Measurements from ENCODE around the gene SART3. TPM values are rescaled to one million over a fixed set of nuclear protein-coding genes. Genes with fewer than 3 reads are reported as not detected.

Gene SART3
- total and polyA plus RNA-seq, 2 of the 4 experiments (the other 2 are of a cell fraction), result 22.6 to 37.8 TPM

DNA sequence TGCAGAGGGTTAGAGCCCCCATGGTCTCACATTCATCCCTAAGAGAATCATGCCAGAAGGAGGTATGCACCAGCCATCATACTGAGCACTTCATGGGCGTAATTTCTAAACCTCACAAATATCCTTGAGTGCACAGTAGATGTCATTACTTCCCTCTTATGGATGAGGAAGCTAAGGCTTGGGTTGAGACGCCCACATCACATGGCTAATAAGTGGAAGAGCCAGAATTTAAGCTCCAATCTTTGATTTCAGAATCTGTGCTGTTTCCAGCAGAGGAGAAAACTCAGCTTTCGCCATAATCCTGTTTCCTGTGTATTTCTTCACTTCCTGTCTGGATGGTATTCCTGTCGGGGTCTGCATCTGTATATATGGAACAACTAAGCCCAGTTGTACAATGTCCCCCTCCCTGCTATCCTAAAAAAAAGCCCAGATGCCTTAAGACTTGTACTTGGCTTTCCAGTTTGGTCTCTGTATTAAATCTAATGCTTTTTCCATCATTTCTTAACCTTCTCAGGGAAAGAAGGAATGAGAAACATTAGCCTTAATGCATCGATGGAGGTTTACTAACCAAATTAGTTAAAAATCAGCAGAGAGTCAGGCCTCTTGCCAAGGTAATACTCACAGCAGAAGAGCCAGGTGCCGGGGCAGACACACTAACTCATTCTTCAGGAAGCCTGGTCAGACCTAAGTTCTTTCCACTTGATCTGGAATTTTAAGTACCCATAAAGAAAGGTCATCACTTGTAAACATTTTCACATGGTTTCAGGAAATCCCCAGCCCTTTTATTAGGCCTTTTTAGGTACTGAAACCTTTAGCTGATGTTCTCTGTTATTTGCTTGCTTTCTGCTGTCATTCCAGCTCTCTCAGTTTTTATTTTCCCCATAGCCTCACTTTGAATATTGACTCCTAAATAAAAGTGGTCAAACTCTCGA, 6.7 kb upstream of the SART3 start:
- CTCF ChIA-PET, result interaction anchor here (6.5 kb wide), 1 partner anchor 50 kb away, joined by 37 read pairs; no protein-coding TSS in a partner anchor
- 72% methylated on average over 2 of the region's 7 CpGs; no CpG with 5 or more reads in 1 of the 2 experiments for WGBS, 2 experiments (ENCODE audit: extremely low coverage in 2 of 2, insufficient read length in 1 of 2)
- Histone ChIP-seq H4K20me1 (ENCODE audit: insufficient read depth, low read length) (0 out of 2 replicates have a peak, but pooled peaks cover 4% of the 10 kb centered on the region), H3K14ac (replicated peaks; ENCODE audit: low read depth, low read length) (no peak overlapping the region), H3K79me1 (ENCODE audit: low read depth in 1 of 2, low read length in 2 of 2) (peaks cover 14 to 24% of the 10 kb centered on the region in 2 experiments), H2BK120ac (ENCODE audit: low read depth, low read length) (no peak overlapping the region), H2AK9ac (replicated peaks; ENCODE audit: low read depth, low read length, poor library complexity) (no peak overlapping the region), H2BK20ac (ENCODE audit: low read depth, low read length) (no peak overlapping the region), H4K5ac (ENCODE audit: low read depth, low read length) (no peak overlapping the region), H4K91ac (ENCODE audit: insufficient read depth, low read depth, low read length) (no peak overlapping the region), H3K9ac (ENCODE audit: low read depth, low read length) (no peak overlapping the region), H3K27me3 (ENCODE audit: control insufficient read depth, insufficient read depth, low read length) (no peaks in the 10 kb centered on the region), H3K4me3 (ENCODE audit: insufficient read depth, low read depth, low read length) (no peak overlapping the region), H3K9me3 (ENCODE audit: control insufficient read depth, insufficient read depth, low read length) (no peaks in the 10 kb centered on the region), H3K18ac (ENCODE audit: low read depth, low read length) (no peak overlapping the region), H3K4me2 (ENCODE audit: low read depth, low read length) (no peak overlapping the region), H3K56ac (ENCODE audit: extremely low read depth, insufficient read depth, low read length) (no peak overlapping the region), H3K9me1 (ENCODE audit: insufficient read depth, low read length) (no peaks in the 10 kb centered on the region), H2BK5ac (ENCODE audit: low read depth, low read length, poor library complexity, severe bottlenecking) (no peak overlapping the region), H3K4ac (ENCODE audit: low read depth, low read length) (no peak overlapping the region), H3K27ac (ENCODE audit: insufficient read depth, low read length) (no peak overlapping the region), H3K23ac (ENCODE audit: low read depth, low read length) (no peak overlapping the region), H2AFZ (replicated peaks; ENCODE audit: low read length, poor library complexity) (no peak overlapping the region), H2AK5ac (ENCODE audit: low read depth, low read length) (no peak overlapping the region), H3K4me1 (ENCODE audit: control insufficient read depth, insufficient read depth, low read length) (no peaks in the 10 kb centered on the region), H4K8ac (ENCODE audit: low read depth in 2 of 2, low read length in 2 of 2) (no peak overlapping the region), H2BK15ac (ENCODE audit: low read depth, low read length) (no peak overlapping the region), H3K36me3 (ENCODE audit: control insufficient read depth, insufficient read depth, low read length) (peaks cover 38% of the 10 kb centered on the region)
- intact Hi-C loops (cut with micrococcal nuclease), result no loop called here
- peak; percentile 15 for DNase-seq
- in situ Hi-C loops (cut with MboI; ENCODE audit: low sequenced_read_pairs), result loop anchor here (5.0 to 10.0 kb wide), 3 partner anchors 50 to 387 kb away; no protein-coding TSS in a partner anchor
- dilution Hi-C loops (cut with HindIII; ENCODE audit: low sequenced_read_pairs, unreplicated experiment), result no loop called here
- no peak for ATAC-seq (ENCODE audit: low read depth)
- POLR2A ChIA-PET (ENCODE audit: unreplicated experiment), result no interaction called here
- no peak for TF ChIP-seq CEBPB (IDR thresholded peaks at IDR 0.05; ENCODE audit: low read depth, low read length)
- TF ChIP-seq, protein P1, sequence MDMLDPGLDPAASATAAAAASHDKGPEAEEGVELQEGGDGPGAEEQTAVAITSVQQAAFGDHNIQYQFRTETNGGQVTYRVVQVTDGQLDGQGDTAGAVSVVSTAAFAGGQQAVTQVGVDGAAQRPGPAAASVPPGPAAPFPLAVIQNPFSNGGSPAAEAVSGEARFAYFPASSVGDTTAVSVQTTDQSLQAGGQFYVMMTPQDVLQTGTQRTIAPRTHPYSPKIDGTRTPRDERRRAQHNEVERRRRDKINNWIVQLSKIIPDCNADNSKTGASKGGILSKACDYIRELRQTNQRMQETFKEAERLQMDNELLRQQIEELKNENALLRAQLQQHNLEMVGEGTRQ (IDR thresholded peaks at IDR 0.05; ENCODE audit: low read depth, low read length), result no peak
- TF ChIP-seq CHD1 (IDR thresholded peaks at IDR 0.05; ENCODE audit: low read depth, low read length), result no peak
- TF ChIP-seq NFE2L2 (IDR thresholded peaks at IDR 0.05; ENCODE audit: low read depth, low read length), result no peak
- TF ChIP-seq MAZ (IDR thresholded peaks at IDR 0.05; ENCODE audit: borderline replicate concordance, low read depth, low read length), result no peak
- TF ChIP-seq RAD21 (IDR thresholded peaks at IDR 0.05; ENCODE audit: low read length), result no peak
- no peak for TF ChIP-seq RCOR1 (IDR thresholded peaks at IDR 0.05; ENCODE audit: insufficient replicate concordance, low read length)
- TF ChIP-seq POLR2A (IDR thresholded peaks at IDR 0.05; ENCODE audit: low read depth, low read length), result no peak
- no peak for TF ChIP-seq ELK1 (IDR thresholded peaks at IDR 0.05; ENCODE audit: borderline replicate concordance, low read depth, low read length)
- TF ChIP-seq FOS (IDR thresholded peaks at IDR 0.05; ENCODE audit: low read depth, low read length), result no peak
- no TSS peak for BruUV-seq (replicated peaks)

All from IMR-90 (cell line).